ENCODE data around the gene NRN1. TPM values are rescaled to one million over a fixed set of nuclear protein-coding genes. Genes with fewer than 3 reads are reported as not detected.

NRN1 gene
- total and polyA plus RNA-seq, 10 of the 15 experiments (the other 5 are each of a cell fraction or from before 2014, with no cell fraction given): 0.13 to 22.6 (median 0.23) TPM; not detected in 1

GRCh38 chr6:5979650-5980420 is 26.9 kb downstream of the NRN1 start (continued):
- TF ChIP-seq, protein P1, sequence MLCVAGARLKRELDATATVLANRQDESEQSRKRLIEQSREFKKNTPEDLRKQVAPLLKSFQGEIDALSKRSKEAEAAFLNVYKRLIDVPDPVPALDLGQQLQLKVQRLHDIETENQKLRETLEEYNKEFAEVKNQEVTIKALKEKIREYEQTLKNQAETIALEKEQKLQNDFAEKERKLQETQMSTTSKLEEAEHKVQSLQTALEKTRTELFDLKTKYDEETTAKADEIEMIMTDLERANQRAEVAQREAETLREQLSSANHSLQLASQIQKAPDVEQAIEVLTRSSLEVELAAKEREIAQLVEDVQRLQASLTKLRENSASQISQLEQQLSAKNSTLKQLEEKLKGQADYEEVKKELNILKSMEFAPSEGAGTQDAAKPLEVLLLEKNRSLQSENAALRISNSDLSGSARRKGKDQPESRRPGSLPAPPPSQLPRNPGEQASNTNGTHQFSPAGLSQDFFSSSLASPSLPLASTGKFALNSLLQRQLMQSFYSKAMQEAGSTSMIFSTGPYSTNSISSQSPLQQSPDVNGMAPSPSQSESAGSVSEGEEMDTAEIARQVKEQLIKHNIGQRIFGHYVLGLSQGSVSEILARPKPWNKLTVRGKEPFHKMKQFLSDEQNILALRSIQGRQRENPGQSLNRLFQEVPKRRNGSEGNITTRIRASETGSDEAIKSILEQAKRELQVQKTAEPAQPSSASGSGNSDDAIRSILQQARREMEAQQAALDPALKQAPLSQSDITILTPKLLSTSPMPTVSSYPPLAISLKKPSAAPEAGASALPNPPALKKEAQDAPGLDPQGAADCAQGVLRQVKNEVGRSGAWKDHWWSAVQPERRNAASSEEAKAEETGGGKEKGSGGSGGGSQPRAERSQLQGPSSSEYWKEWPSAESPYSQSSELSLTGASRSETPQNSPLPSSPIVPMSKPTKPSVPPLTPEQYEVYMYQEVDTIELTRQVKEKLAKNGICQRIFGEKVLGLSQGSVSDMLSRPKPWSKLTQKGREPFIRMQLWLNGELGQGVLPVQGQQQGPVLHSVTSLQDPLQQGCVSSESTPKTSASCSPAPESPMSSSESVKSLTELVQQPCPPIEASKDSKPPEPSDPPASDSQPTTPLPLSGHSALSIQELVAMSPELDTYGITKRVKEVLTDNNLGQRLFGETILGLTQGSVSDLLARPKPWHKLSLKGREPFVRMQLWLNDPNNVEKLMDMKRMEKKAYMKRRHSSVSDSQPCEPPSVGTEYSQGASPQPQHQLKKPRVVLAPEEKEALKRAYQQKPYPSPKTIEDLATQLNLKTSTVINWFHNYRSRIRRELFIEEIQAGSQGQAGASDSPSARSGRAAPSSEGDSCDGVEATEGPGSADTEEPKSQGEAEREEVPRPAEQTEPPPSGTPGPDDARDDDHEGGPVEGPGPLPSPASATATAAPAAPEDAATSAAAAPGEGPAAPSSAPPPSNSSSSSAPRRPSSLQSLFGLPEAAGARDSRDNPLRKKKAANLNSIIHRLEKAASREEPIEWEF (IDR thresholded peaks at IDR 0.05; ENCODE audit: insufficient replicate concordance, low read depth, low read length): no peak
- TF ChIP-seq STAT3 (IDR thresholded peaks at IDR 0.05; ENCODE audit: low read depth, low read length) (no peak), ATF2 (IDR thresholded peaks at IDR 0.05; ENCODE audit: low read length) (no peak)

- Histone ChIP-seq H3K9ac (ENCODE audit: control insufficient read depth, insufficient read depth, low read length) (no peak overlapping the region), H3K79me2 (ENCODE audit: control insufficient read depth, insufficient read depth, low read length) (no peaks in the 10 kb centered on the region), H4K20me1 (ENCODE audit: control insufficient read depth, insufficient read depth) (no peaks in the 10 kb centered on the region), H3K27me3 (replicated peaks in 1 of 2; ENCODE audit: control insufficient read depth in 2 of 2, insufficient read depth in 2 of 2, low read length in 1 of 2) (no peaks in the 10 kb centered on the region), H3K4me2 (ENCODE audit: control insufficient read depth, insufficient read depth) (no peak overlapping the region), H3K4me1 (ENCODE audit: control insufficient read depth, insufficient read depth, low read length) (no peaks in the 10 kb centered on the region), H2AFZ (ENCODE audit: control insufficient read depth, low read depth, low read length) (no peak overlapping the region), H3K36me3 (ENCODE audit: control insufficient read depth in 2 of 2, insufficient read depth in 2 of 2, low read length in 1 of 2) (no peaks in the 10 kb centered on the region), H3K9me3 (replicated peaks; ENCODE audit: control insufficient read depth, insufficient read depth, low read length) (no peaks in the 10 kb centered on the region), H3K4me3 (no peak overlapping the region), H3K27ac (ENCODE audit: control insufficient read depth, insufficient read depth) (no peak overlapping the region)
- DNase-seq (ENCODE audit: low read depth, low spot score) (no peak), FAIRE-seq (no peak), ATAC-seq (no peak)
- POLR2A ChIA-PET: no interaction called here
- TF ChIP-seq CREB1 (IDR thresholded peaks at IDR 0.05; ENCODE audit: low read depth) (no peak), RFX5 (IDR thresholded peaks at IDR 0.05; ENCODE audit: low read depth, low read length) (no peak), BACH1 (IDR thresholded peaks at IDR 0.05; ENCODE audit: borderline replicate concordance) (no peak), SIX5 (IDR thresholded peaks at IDR 0.05; ENCODE audit: low read depth, low read length, severe bottlenecking) (no peak), ZBTB4 (CRISPR knock-in tag; IDR thresholded peaks at IDR 0.05) (no peak), ZNF24 (IDR thresholded peaks at IDR 0.05) (no peak)
- TF ChIP-seq, protein P2, sequence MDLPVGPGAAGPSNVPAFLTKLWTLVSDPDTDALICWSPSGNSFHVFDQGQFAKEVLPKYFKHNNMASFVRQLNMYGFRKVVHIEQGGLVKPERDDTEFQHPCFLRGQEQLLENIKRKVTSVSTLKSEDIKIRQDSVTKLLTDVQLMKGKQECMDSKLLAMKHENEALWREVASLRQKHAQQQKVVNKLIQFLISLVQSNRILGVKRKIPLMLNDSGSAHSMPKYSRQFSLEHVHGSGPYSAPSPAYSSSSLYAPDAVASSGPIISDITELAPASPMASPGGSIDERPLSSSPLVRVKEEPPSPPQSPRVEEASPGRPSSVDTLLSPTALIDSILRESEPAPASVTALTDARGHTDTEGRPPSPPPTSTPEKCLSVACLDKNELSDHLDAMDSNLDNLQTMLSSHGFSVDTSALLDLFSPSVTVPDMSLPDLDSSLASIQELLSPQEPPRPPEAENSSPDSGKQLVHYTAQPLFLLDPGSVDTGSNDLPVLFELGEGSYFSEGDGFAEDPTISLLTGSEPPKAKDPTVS (IDR thresholded peaks at IDR 0.05; ENCODE audit: low read depth, low read length): no peak
- CTCF ChIA-PET: interaction anchor here (0.7 to 0.8 kb wide), 2 partner anchors 9 to 531 kb away, joined by 3 read pairs; no protein-coding TSS in a partner anchor
- intact Hi-C loops (cut with micrococcal nuclease; ENCODE audit: unreplicated experiment): no loop called here
- SMC1A ChIA-PET (ENCODE audit: uncharacterized antibody, unreplicated experiment): no interaction called here
- BruUV-seq (replicated peaks): no TSS peak
- 20% methylated on average over 3 of the region's 3 CpGs for WGBS (ENCODE audit: insufficient coverage, insufficient replicate concordance, low lambda C conversion rate, missing lambda C conversion rate)
- in situ Hi-C loops (cut with MboI): no loop called here
- RAD21 ChIA-PET (ENCODE audit: unreplicated experiment): no interaction called here
These were observed 29.9 kb downstream of the NRN1 start for GRCh38 chr6:5976811-5977210.
